MM.1S (cell line): ENCODE data around the gene TMED10.

ENCODE experiments used
- DNase-seq: peaks from one replicate; pipeline ENCODE4 v3.0.0-alpha.2; 2015
- H2AFZ ChIP-seq: fragments of 300-600 bp; sonication (generic); 2 replicates; pipeline ENCODE4 v1.6.0; 2016; ENCODE audit warnings: antibody characterized with exemption, low read length
- H3F3A ChIP-seq: fragments of 300-600 bp; sonication (generic); 2 replicates; pipeline ENCODE4 v1.6.1; 2016; ENCODE audit warnings: mild to moderate bottlenecking, antibody characterized with exemption, low read length, moderate library complexity, mixed read lengths; ENCODE audit not compliant: insufficient read depth
- H3K27ac ChIP-seq: fragments of 300-600 bp; sonication (generic); 2 replicates; pipeline ENCODE4 v1.5.1; 2016; ENCODE audit warnings: mild to moderate bottlenecking, low read length
- H3K27me3 ChIP-seq: fragments of 300-600 bp; sonication (generic); replicated peaks from 2 replicates; pipeline ENCODE4 v1.6.0; 2016; ENCODE audit warnings: low read length; ENCODE audit not compliant: insufficient read depth
- H3K36me3 ChIP-seq: fragments of 300-600 bp; sonication (generic); replicated peaks from 2 replicates; pipeline ENCODE4 v1.6.1; 2016; ENCODE audit warnings: mild to moderate bottlenecking, low read length, mixed read lengths; ENCODE audit not compliant: insufficient read depth
- H3K4me1 ChIP-seq: fragments of 300-600 bp; sonication (generic); 2 replicates; pipeline ENCODE4 v1.6.1; 2016; ENCODE audit warnings: low read length, mixed read lengths
- H3K4me2 ChIP-seq: fragments of 300-600 bp; sonication (generic); 2 replicates; pipeline ENCODE4 v1.6.0; 2016; ENCODE audit warnings: low read depth, low read length
- H3K4me3 ChIP-seq: fragments of 300-600 bp; sonication (generic); 2 replicates; pipeline ENCODE4 v1.5.1; 2016; ENCODE audit warnings: low read length, mixed read lengths
- H3K79me2 ChIP-seq: fragments of 300-600 bp; sonication (generic); 2 replicates; pipeline ENCODE4 v1.6.1; 2016; ENCODE audit warnings: mixed run types, low read length, mixed read lengths
- H3K9ac ChIP-seq: fragments of 300-600 bp; sonication (generic); 2 replicates; pipeline ENCODE4 v1.6.1; 2016; ENCODE audit warnings: low read length, mixed read lengths
- H3K9me2 ChIP-seq: fragments of 300-600 bp; sonication (generic); replicated peaks from 2 replicates; pipeline ENCODE4 v1.6.1; 2016; ENCODE audit warnings: mild to moderate bottlenecking, low read length, mixed read lengths; ENCODE audit not compliant: insufficient read depth
- H3K9me3 ChIP-seq: fragments of 300-600 bp; sonication (generic); replicated peaks from 2 replicates; pipeline ENCODE4 v1.6.1; 2016; ENCODE audit warnings: mild to moderate bottlenecking, low read length, mixed read lengths; ENCODE audit not compliant: insufficient read depth
- H4K20me1 ChIP-seq: fragments of 300-600 bp; sonication (generic); 2 replicates; pipeline ENCODE4 v1.6.1; 2016; ENCODE audit warnings: mild to moderate bottlenecking, low read length, moderate library complexity, mixed read lengths; ENCODE audit not compliant: insufficient read depth
- EZH2 ChIP-seq: fragments of 300-600 bp; sonication (generic); optimal IDR thresholded peaks from 2 replicates; pipeline ENCODE3; 2017; ENCODE audit warnings: low read depth, mild to moderate bottlenecking, antibody characterized with exemption, low read length, mixed read lengths
- EZH2phosphoT487 ChIP-seq: fragments of 300-600 bp; sonication (generic); IDR thresholded peaks from 2 replicates; pipeline ENCODE4 v1.6.1; 2018; ENCODE audit warnings: antibody characterized with exemption, low read length
- TF ChIP-seq, protein P1 (sequence below): fragments of 300-600 bp; sonication (generic); IDR thresholded peaks from 2 replicates; pipeline ENCODE4 v1.5.1; 2016; ENCODE audit warnings: antibody characterized with exemption, low read length, mixed read lengths

The TMED10 gene

GRCh38 chr14:75094896-75095295, 81.5 kb downstream of the TMED10 start:
- no peaks in the 10 kb centered on the region for H3K36me3 ChIP-seq
- no peak for TF ChIP-seq EZH2
- no peak for TF ChIP-seq EZH2phosphoT487
- TF ChIP-seq, protein P1, sequence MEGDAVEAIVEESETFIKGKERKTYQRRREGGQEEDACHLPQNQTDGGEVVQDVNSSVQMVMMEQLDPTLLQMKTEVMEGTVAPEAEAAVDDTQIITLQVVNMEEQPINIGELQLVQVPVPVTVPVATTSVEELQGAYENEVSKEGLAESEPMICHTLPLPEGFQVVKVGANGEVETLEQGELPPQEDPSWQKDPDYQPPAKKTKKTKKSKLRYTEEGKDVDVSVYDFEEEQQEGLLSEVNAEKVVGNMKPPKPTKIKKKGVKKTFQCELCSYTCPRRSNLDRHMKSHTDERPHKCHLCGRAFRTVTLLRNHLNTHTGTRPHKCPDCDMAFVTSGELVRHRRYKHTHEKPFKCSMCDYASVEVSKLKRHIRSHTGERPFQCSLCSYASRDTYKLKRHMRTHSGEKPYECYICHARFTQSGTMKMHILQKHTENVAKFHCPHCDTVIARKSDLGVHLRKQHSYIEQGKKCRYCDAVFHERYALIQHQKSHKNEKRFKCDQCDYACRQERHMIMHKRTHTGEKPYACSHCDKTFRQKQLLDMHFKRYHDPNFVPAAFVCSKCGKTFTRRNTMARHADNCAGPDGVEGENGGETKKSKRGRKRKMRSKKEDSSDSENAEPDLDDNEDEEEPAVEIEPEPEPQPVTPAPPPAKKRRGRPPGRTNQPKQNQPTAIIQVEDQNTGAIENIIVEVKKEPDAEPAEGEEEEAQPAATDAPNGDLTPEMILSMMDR = no peak

DNA sequence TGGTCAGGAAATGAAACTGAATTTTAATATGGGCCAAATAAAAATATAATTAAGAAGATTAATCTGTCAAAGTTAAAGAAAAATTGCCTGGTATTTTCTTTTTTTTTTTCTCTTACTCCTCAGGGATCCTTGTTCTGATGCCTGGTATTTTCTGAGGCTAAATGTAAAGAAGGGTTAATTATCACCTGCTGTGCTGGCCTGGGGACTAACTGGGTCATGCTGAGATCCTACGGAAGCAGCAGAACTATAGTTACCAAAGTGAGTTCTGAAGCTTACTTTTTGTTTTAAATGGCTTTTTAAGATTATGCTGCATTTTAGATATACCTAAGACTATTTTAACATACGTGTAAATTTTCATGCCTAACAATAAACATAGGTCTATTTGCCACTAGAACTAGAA, 83.7 kb downstream of the TMED10 start:
- no peaks in the 10 kb centered on the region for H3K9me2 ChIP-seq

More at GRCh38 chr14:75094896-75095295, 81.5 kb downstream of the TMED10 start:
- no peak overlapping the region for H3K9ac ChIP-seq
- no peaks in the 10 kb centered on the region for H3K79me2 ChIP-seq
- no peak overlapping the region for H3K4me2 ChIP-seq
- H3K4me3 ChIP-seq = no peak overlapping the region
- H3K4me1 ChIP-seq = no peaks in the 10 kb centered on the region
- H3K9me2 ChIP-seq = no peaks in the 10 kb centered on the region
- H3K27ac ChIP-seq = no peak overlapping the region
- DNase-seq = no peak
- H4K20me1 ChIP-seq = no peaks in the 10 kb centered on the region
- H3F3A ChIP-seq = no peaks in the 10 kb centered on the region
- H3K9me3 ChIP-seq = no peaks in the 10 kb centered on the region
- H3K27me3 ChIP-seq = no peaks in the 10 kb centered on the region
- no peak overlapping the region for H2AFZ ChIP-seq

DNA sequence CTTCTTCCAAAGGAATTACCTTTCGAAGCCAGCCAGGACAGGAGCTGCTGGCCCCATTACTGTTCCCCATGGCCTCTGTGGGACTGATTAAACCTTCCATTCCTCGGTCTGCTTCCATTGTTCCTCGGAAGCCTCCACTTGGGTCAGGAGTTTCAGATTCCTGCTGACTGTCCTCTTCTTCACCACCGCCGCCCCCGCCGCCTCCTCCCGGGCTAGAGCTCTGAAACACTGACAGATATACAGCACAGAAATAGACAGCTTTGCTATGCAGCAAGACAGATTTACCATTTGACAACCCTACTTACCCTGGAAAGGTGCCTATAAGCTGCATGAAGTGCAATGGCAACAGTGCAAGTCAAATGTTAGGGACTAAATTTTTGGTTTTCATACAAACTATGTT, 85.2 kb downstream of the TMED10 start:
- no peaks in the 10 kb centered on the region for H4K20me1 ChIP-seq
- H3K4me2 ChIP-seq = no peak overlapping the region
- no peak overlapping the region for H3K27ac ChIP-seq
- H2AFZ ChIP-seq = no peak overlapping the region
- H3K27me3 ChIP-seq = no peaks in the 10 kb centered on the region
- no peaks in the 10 kb centered on the region for H3K36me3 ChIP-seq
- H3K4me3 ChIP-seq = no peak overlapping the region
- no peaks in the 10 kb centered on the region for H3K79me2 ChIP-seq
- no peak for TF ChIP-seq EZH2
- no peak for TF ChIP-seq EZH2phosphoT487
- TF ChIP-seq, protein P1 = no peak
- no peak for DNase-seq
- no peaks in the 10 kb centered on the region for H3K9me2 ChIP-seq
- no peaks in the 10 kb centered on the region for H3F3A ChIP-seq
- no peaks in the 10 kb centered on the region for H3K9me3 ChIP-seq
- no peaks in the 10 kb centered on the region for H3K4me1 ChIP-seq
- H3K9ac ChIP-seq = no peak overlapping the region

More for the DNA sequence above, 83.7 kb downstream of the TMED10 start:
- Histone ChIP-seq H3K4me3 (no peak overlapping the region), H3K4me2 (no peak overlapping the region), H3K27me3 (no peaks in the 10 kb centered on the region), H3K27ac (no peak overlapping the region), H4K20me1 (no peaks in the 10 kb centered on the region), H2AFZ (no peak overlapping the region), H3K9ac (no peak overlapping the region), H3K4me1 (no peaks in the 10 kb centered on the region), H3K36me3 (no peaks in the 10 kb centered on the region), H3K9me3 (no peaks in the 10 kb centered on the region), H3K79me2 (no peaks in the 10 kb centered on the region), H3F3A (no peaks in the 10 kb centered on the region)
- DNase-seq = no peak
- TF ChIP-seq EZH2 = no peak
- TF ChIP-seq, protein P1 = no peak
- TF ChIP-seq EZH2phosphoT487 = no peak
